Measurements from ENCODE around the gene ZNF234.
"Not testable (repeated sequence)": the region's sequence is repeated elsewhere in the genome, so short reads cannot be mapped to it uniquely, and the experiment has no call there.

The ZNF234 gene

DNA sequence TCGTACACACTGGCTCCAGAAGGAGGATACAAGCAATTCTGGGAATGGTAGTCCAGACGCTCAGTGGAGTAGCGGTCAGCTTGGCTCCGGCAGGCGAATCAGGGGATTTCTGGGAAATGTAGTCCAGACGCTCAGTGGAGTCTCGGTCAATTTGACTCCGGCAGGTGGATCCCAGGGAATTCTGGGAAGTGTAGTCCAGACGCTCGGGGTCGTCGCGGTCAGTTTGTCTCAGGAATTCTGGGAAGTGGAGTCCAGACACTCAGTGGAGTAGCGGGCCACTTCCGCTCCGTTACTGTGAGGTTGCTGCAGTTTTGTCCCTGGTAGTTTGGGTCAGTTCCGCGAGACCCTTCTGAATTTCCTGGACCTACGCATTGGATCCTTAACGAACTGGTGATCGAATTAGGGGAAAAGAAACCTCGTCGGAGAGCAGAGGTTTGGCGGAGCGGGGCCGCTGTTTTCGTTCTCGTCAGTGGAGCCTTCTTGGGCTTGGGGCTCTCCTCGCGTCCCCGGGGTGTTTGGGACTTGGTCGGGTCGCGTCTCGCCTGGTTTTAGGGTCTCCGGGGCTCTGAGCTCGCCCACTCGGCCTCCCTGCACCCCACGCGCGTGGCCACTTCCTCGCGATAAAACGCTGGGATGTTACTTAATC lies 28.1 kb upstream of the ZNF234 start, which contains the start of gene ZNF225:
ZNF225 (plus strand) TSS at position 262 of the 646 bp plus-strand sequence. CDS start 2,429 bp downstream, outside the sequence.
- WGBS, result 0% methylated on average over 44 of the region's 44 CpGs
- peak within 1 kb of the TSS in 1 of 2 experiments; percentile 94 for H3K14ac ChIP-seq (ENCODE audit: low read length in 2 of 2)
- no peak within 1 kb of the TSS for H2BK120ac ChIP-seq (ENCODE audit: low read depth, low read length)
- DNase-seq, result peak; percentile 99
- H2BK12ac ChIP-seq (ENCODE audit: low read length in 2 of 2), result no peak within 1 kb of the TSS
- no peaks in the 10 kb centered on the region for H3K27me3 ChIP-seq (ENCODE audit: control insufficient read depth in 1 of 2, insufficient read depth in 1 of 2, low read length in 2 of 2)
- no peak within 1 kb of the TSS for H4K91ac ChIP-seq (ENCODE audit: low read length)
- H2BK15ac ChIP-seq (ENCODE audit: low read depth, poor library complexity, severe bottlenecking), result peak within 1 kb of the TSS; percentile 80
- peak within 1 kb of the TSS; percentile 98 for H3K9ac ChIP-seq (ENCODE audit: low read length)
- peaks cover 9% of the 10 kb centered on the region for H3K9me3 ChIP-seq (ENCODE audit: control insufficient read depth, low read length)
- H3K4ac ChIP-seq (ENCODE audit: low read depth in 1 of 2, low read length in 2 of 2), result peak within 1 kb of the TSS; percentile 60 to 75
- H3K27ac ChIP-seq (ENCODE audit: low read length, poor library complexity, severe bottlenecking), result peak within 1 kb of the TSS; percentile 83
- no peak within 1 kb of the TSS for H3K23ac ChIP-seq (ENCODE audit: low read length in 2 of 2)
- H3K4me2 ChIP-seq (ENCODE audit: low read length, poor library complexity, severe bottlenecking), result peak within 1 kb of the TSS; percentile 98
- no peak within 1 kb of the TSS for H2BK5ac ChIP-seq (ENCODE audit: low read depth, low read length, poor library complexity, severe bottlenecking)
- H4K8ac ChIP-seq (ENCODE audit: low read length), result peak within 1 kb of the TSS; percentile 94
- H3K36me3 ChIP-seq (ENCODE audit: control insufficient read depth in 1 of 2, insufficient read depth in 2 of 2, low read depth in 1 of 2, low read length in 2 of 2), result peaks cover 10 to 23% of the 10 kb centered on the region in 2 experiments
- peaks cover 3% of the 10 kb centered on the region for H3K4me1 ChIP-seq (ENCODE audit: control insufficient read depth, insufficient read depth, low read depth, low read length)
- H2AK5ac ChIP-seq (ENCODE audit: low read length, severe bottlenecking), result no peak within 1 kb of the TSS
- H3K4me3 ChIP-seq (ENCODE audit: insufficient read depth in 1 of 2, low read depth in 1 of 2, low read length in 2 of 2), result peak within 1 kb of the TSS; percentile 87 to 92
- H3K18ac ChIP-seq (ENCODE audit: low read depth in 1 of 2, low read length in 2 of 2), result peak within 1 kb of the TSS; percentile 61 to 77
- H3K79me1 ChIP-seq (replicated peaks; ENCODE audit: low read length, poor library complexity, severe bottlenecking), result peaks cover 23% of the 10 kb centered on the region
- H2AFZ ChIP-seq (ENCODE audit: low read depth, low read length), result peak within 1 kb of the TSS; percentile 74

DNA sequence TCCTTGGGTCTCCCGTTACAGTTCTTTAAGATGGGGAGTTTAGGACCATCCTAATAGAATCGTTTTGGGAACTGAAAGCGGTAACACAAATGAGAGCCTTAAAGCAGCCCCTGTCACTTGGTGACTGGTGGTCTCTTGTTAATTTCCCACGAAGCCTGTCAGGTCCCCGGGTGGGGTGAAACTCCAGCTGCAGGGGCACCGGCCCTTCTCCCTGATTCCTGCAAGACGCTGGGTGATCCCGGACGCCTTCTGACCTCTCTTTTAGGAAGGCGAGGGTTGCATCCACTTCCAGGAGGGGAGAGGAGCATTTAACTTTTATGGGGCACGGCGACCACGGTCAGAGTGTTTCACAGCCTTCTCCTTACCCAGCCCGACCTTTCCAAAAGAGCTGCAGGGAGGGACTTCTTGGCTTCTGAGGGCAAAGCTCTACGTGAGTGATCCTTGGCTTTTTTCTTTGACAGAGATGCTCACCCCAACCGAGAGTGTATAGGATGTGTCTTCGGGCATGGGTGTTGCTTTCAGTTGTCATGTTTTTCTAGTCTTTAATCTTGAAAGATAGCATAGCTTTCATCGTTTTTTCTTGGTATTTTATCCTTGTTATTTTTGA lies 27.5 kb upstream of the ZNF234 start:
- Histone ChIP-seq H3K18ac (ENCODE audit: low read depth in 1 of 2, low read length in 2 of 2) (peak overlapping the region in 1 of 2 experiments; percentile 61), H3K9ac (ENCODE audit: low read length) (peak overlapping the region; percentile 98), H2BK120ac (ENCODE audit: low read depth, low read length) (no peak overlapping the region), H3K9me3 (ENCODE audit: control insufficient read depth, low read length) (peaks cover 3% of the 10 kb centered on the region), H2BK5ac (ENCODE audit: low read depth, low read length, poor library complexity, severe bottlenecking) (no peak overlapping the region), H3K4me1 (ENCODE audit: control insufficient read depth, insufficient read depth, low read depth, low read length) (peaks cover 3% of the 10 kb centered on the region), H2BK12ac (ENCODE audit: low read length in 2 of 2) (no peak overlapping the region), H3K4ac (ENCODE audit: low read depth in 1 of 2, low read length in 2 of 2) (no peak overlapping the region), H4K8ac (ENCODE audit: low read length) (no peak overlapping the region), H3K23ac (ENCODE audit: low read length in 2 of 2) (no peak overlapping the region), H3K27ac (ENCODE audit: low read length, poor library complexity, severe bottlenecking) (no peak overlapping the region), H3K14ac (ENCODE audit: low read length in 2 of 2) (no peak overlapping the region), H3K4me3 (ENCODE audit: insufficient read depth in 1 of 2, low read depth in 1 of 2, low read length in 2 of 2) (peak overlapping the region; percentile 87 to 92), H4K91ac (ENCODE audit: low read length) (no peak overlapping the region), H3K36me3 (ENCODE audit: control insufficient read depth in 1 of 2, insufficient read depth in 2 of 2, low read depth in 1 of 2, low read length in 2 of 2) (peaks cover 11 to 24% of the 10 kb centered on the region in 2 experiments), H3K4me2 (ENCODE audit: low read length, poor library complexity, severe bottlenecking) (peak overlapping the region; percentile 98), H3K27me3 (ENCODE audit: control insufficient read depth in 1 of 2, insufficient read depth in 1 of 2, low read length in 2 of 2) (no peaks in the 10 kb centered on the region), H2AFZ (ENCODE audit: low read depth, low read length) (peak overlapping the region; percentile 74), H2BK15ac (ENCODE audit: low read depth, poor library complexity, severe bottlenecking) (no peak overlapping the region), H3K79me1 (replicated peaks; ENCODE audit: low read length, poor library complexity, severe bottlenecking) (peaks cover 21% of the 10 kb centered on the region), H2AK5ac (ENCODE audit: low read length, severe bottlenecking) (no peak overlapping the region)
- 8% methylated on average over 18 of the region's 18 CpGs for WGBS
- DNase-seq, result no peak

DNA sequence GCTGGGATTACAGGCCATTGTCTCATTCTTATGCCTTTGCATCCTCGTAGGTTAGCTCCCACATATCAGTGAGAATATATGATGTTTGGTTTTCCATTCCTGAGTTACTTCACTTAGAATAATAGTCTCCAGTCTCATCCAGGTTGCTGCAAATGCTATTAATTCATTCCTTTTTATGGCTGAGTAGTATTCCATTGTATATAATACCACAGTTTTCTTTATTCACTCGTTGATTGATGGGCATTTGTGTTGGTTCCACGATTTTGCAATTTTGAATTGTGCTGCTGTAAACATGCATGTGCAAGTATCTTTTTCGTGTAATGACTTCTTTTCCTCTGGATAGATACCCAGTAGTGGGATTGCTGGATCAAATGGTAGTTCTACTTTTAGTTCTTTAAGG lies 20.2 kb upstream of the ZNF234 start:
- H3K27me3 ChIP-seq (ENCODE audit: control insufficient read depth in 1 of 2, insufficient read depth in 1 of 2, low read length in 2 of 2); H3K23ac ChIP-seq (ENCODE audit: low read length in 2 of 2); DNase-seq; H3K4me3 ChIP-seq (ENCODE audit: insufficient read depth in 1 of 2, low read depth in 1 of 2, low read length in 2 of 2); H4K91ac ChIP-seq (ENCODE audit: low read length); H3K18ac ChIP-seq (ENCODE audit: low read depth in 1 of 2, low read length in 2 of 2); H3K9ac ChIP-seq (ENCODE audit: low read length); H3K27ac ChIP-seq (ENCODE audit: low read length, poor library complexity, severe bottlenecking); H2BK120ac ChIP-seq (ENCODE audit: low read depth, low read length); H3K14ac ChIP-seq (ENCODE audit: low read length in 2 of 2); H3K4me1 ChIP-seq (ENCODE audit: control insufficient read depth, insufficient read depth, low read depth, low read length); H2AFZ ChIP-seq (ENCODE audit: low read depth, low read length); H3K4me2 ChIP-seq (ENCODE audit: low read length, poor library complexity, severe bottlenecking); H3K4ac ChIP-seq (ENCODE audit: low read depth in 1 of 2, low read length in 2 of 2); H2BK12ac ChIP-seq (ENCODE audit: low read length in 2 of 2); H2BK5ac ChIP-seq (ENCODE audit: low read depth, low read length, poor library complexity, severe bottlenecking); H3K79me1 ChIP-seq (replicated peaks; ENCODE audit: low read length, poor library complexity, severe bottlenecking); H2BK15ac ChIP-seq (ENCODE audit: low read depth, poor library complexity, severe bottlenecking); H2AK5ac ChIP-seq (ENCODE audit: low read length, severe bottlenecking); H4K8ac ChIP-seq (ENCODE audit: low read length): not testable (repeated sequence)
- peaks cover 14 to 87% of the 10 kb centered on the region in 2 experiments for H3K36me3 ChIP-seq (ENCODE audit: control insufficient read depth in 1 of 2, insufficient read depth in 2 of 2, low read depth in 1 of 2, low read length in 2 of 2)
- no CpG with 5 or more reads among the region's 4 CpGs for WGBS
- H3K9me3 ChIP-seq (ENCODE audit: control insufficient read depth, low read length), result peaks cover 26% of the 10 kb centered on the region

DNA sequence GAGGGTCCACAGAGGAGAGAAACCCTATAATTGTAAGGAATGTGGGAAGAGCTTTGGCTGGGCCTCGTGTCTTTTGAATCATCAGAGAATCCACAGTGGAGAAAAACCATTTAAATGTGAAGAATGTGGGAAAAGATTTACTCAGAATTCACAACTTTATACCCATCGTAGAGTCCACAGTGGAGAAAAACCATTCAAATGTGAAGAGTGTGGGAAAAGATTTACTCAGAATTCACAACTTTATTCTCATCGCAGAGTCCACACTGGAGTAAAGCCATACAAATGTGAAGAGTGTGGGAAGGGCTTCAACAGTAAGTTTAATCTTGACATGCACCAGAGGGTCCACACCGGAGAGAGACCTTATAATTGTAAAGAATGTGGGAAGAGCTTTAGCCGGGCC lies 9.4 kb upstream of the ZNF234 start:
- Histone ChIP-seq H3K79me1 (replicated peaks; ENCODE audit: low read length, poor library complexity, severe bottlenecking) (no peaks in the 10 kb centered on the region), H2BK5ac (ENCODE audit: low read depth, low read length, poor library complexity, severe bottlenecking) (no peak overlapping the region), H2AK5ac (ENCODE audit: low read length, severe bottlenecking) (no peak overlapping the region), H3K4ac (ENCODE audit: low read depth in 1 of 2, low read length in 2 of 2) (no peak overlapping the region), H3K27me3 (ENCODE audit: control insufficient read depth in 1 of 2, insufficient read depth in 1 of 2, low read length in 2 of 2) (no peaks in the 10 kb centered on the region), H2BK120ac (ENCODE audit: low read depth, low read length) (no peak overlapping the region), H3K36me3 (ENCODE audit: control insufficient read depth in 1 of 2, insufficient read depth in 2 of 2, low read depth in 1 of 2, low read length in 2 of 2) (peaks cover 15 to 58% of the 10 kb centered on the region in 2 experiments), H3K9me3 (ENCODE audit: control insufficient read depth, low read length) (peaks cover 51% of the 10 kb centered on the region), H3K4me1 (ENCODE audit: control insufficient read depth, insufficient read depth, low read depth, low read length) (no peaks in the 10 kb centered on the region), H3K4me3 (ENCODE audit: insufficient read depth in 1 of 2, low read depth in 1 of 2, low read length in 2 of 2) (peak overlapping the region in 1 of 2 experiments; percentile 3), H3K27ac (ENCODE audit: low read length, poor library complexity, severe bottlenecking) (no peak overlapping the region), H4K91ac (ENCODE audit: low read length) (no peak overlapping the region), H2BK15ac (ENCODE audit: low read depth, poor library complexity, severe bottlenecking) (no peak overlapping the region), H4K8ac (ENCODE audit: low read length) (no peak overlapping the region), H3K23ac (ENCODE audit: low read length in 2 of 2) (no peak overlapping the region), H2AFZ (ENCODE audit: low read depth, low read length) (no peak overlapping the region), H3K18ac (ENCODE audit: low read depth in 1 of 2, low read length in 2 of 2) (no peak overlapping the region), H2BK12ac (ENCODE audit: low read length in 2 of 2) (no peak overlapping the region), H3K4me2 (ENCODE audit: low read length, poor library complexity, severe bottlenecking) (no peak overlapping the region), H3K14ac (ENCODE audit: low read length in 2 of 2) (no peak overlapping the region), H3K9ac (ENCODE audit: low read length) (no peak overlapping the region)
- WGBS, result 96% methylated on average over 3 of the region's 5 CpGs
- no peak for DNase-seq
